ENCODE measurements around the gene BPIFB1. TPM values are rescaled to one million over a fixed set of nuclear protein-coding genes. Genes with fewer than 3 reads are reported as not detected.

BPIFB1 gene
- total RNA-seq, 1 experiment from 2014 or later = 0.10 TPM

GRCh38 chr20:33284937-33285336 is 1.9 kb downstream of the BPIFB1 start:
- ChIA-PET POLR2A (no interaction called here), CTCF (interaction anchor here (1.2 kb wide), 1 partner anchor 20 kb away, joined by 9 read pairs; no protein-coding TSS in a partner anchor)
- ATAC-seq (no peak), DNase-seq (ENCODE audit: low read depth, low spot score) (no peak)
- Histone ChIP-seq H3K9me3 (ENCODE audit: control insufficient read depth, insufficient read depth, low read depth, low read length) (no peaks in the 10 kb centered on the region), H3K4me1 (ENCODE audit: control insufficient read depth, insufficient read depth, low read length) (no peaks in the 10 kb centered on the region), H3K27ac (ENCODE audit: low read length) (no peak overlapping the region), H3K36me3 (ENCODE audit: control insufficient read depth, insufficient read depth, low read length) (no peaks in the 10 kb centered on the region), H3K27me3 (ENCODE audit: control insufficient read depth, insufficient read depth, low read length) (no peaks in the 10 kb centered on the region), H3K4me3 (ENCODE audit: low read depth in 2 of 2, low read length in 2 of 2) (no peak overlapping the region)
- TF ChIP-seq CTCF (IDR thresholded peaks at IDR 0.05) (no peak), TCF7L2 (IDR thresholded peaks at IDR 0.05; ENCODE audit: low read depth, low read length) (no peak)
- intact Hi-C loops (cut with micrococcal nuclease; ENCODE audit: unreplicated experiment) (no loop called here), in situ Hi-C loops (cut with HindIII; ENCODE audit: low pct_unique_long_range_greater_than_20kb, low sequenced_read_pairs) (no loop called here)
- no TSS peak for BruUV-seq (replicated peaks)

GRCh38 chr20:33285861-33286495 is 3.0 kb downstream of the BPIFB1 start:
- POLR2A ChIA-PET = no interaction called here
- no peaks in the 10 kb centered on the region for H3K36me3 ChIP-seq (ENCODE audit: control insufficient read depth, insufficient read depth, low read length)

More at GRCh38 chr20:33285861-33286495, 3.0 kb downstream of the BPIFB1 start:
- no peaks in the 10 kb centered on the region for H3K9me3 ChIP-seq (ENCODE audit: control insufficient read depth, insufficient read depth, low read depth, low read length)
- intact Hi-C loops (cut with micrococcal nuclease; ENCODE audit: unreplicated experiment) = no loop called here
- no TSS peak for BruUV-seq (replicated peaks)
- DNase-seq (ENCODE audit: low read depth, low spot score) = no peak
- in situ Hi-C loops (cut with HindIII; ENCODE audit: low pct_unique_long_range_greater_than_20kb, low sequenced_read_pairs) = no loop called here
- no peak overlapping the region for H3K4me3 ChIP-seq (ENCODE audit: low read depth in 2 of 2, low read length in 2 of 2)
- no peak for ATAC-seq
- no peak overlapping the region for H3K27ac ChIP-seq (ENCODE audit: low read length)
- TF ChIP-seq TCF7L2 (IDR thresholded peaks at IDR 0.05; ENCODE audit: low read depth, low read length) = no peak
- no peak for TF ChIP-seq POLR2AphosphoS5 (IDR thresholded peaks at IDR 0.05; ENCODE audit: low read depth, low read length)
- no peak for TF ChIP-seq REST (IDR thresholded peaks at IDR 0.05; ENCODE audit: insufficient read depth in 1 of 2, low read depth in 2 of 2, low read length in 1 of 2)
- TF ChIP-seq CTCF (IDR thresholded peaks at IDR 0.05) = no peak
- TF ChIP-seq SIN3A (IDR thresholded peaks at IDR 0.05; ENCODE audit: borderline replicate concordance, insufficient read depth, low read depth, low read length) = no peak
- H3K27me3 ChIP-seq (ENCODE audit: control insufficient read depth, insufficient read depth, low read length) = no peaks in the 10 kb centered on the region
- H3K4me1 ChIP-seq (ENCODE audit: control insufficient read depth, insufficient read depth, low read length) = no peaks in the 10 kb centered on the region
- CTCF ChIA-PET = no interaction called here
